Measurements from ENCODE around the gene FPR2.
A peak's percentile ranks its signal among the peaks of the same experiment; 100 is the strongest.

FPR2 gene

GRCh38 chr19:51726049-51726448, 34.9 kb upstream of the FPR2 start:
- Histone ChIP-seq H3K9me3 (ENCODE audit: severe bottlenecking) (peaks cover 2% of the 10 kb centered on the region), H3K27me3 (ENCODE audit: insufficient read depth, low read depth, severe bottlenecking) (peaks cover 20% of the 10 kb centered on the region), H3K27ac (no peak overlapping the region), H3K4me3 (ENCODE audit: low read depth, low read length) (no peak overlapping the region), H3K36me3 (no peaks in the 10 kb centered on the region)
- no peak for TF ChIP-seq CTCF (IDR thresholded peaks at IDR 0.05; ENCODE audit: low read depth, low read length)
- DNase-seq = peak; percentile 39

GRCh38 chr19:51727349-51727880, 33.6 kb upstream of the FPR2 start:
- no peak overlapping the region for H3K27ac ChIP-seq
- H3K27me3 ChIP-seq (ENCODE audit: insufficient read depth, low read depth, severe bottlenecking) = peaks cover 28% of the 10 kb centered on the region
- TF ChIP-seq CTCF (IDR thresholded peaks at IDR 0.05; ENCODE audit: low read depth, low read length) = no peak
- H3K4me3 ChIP-seq (ENCODE audit: low read depth, low read length) = no peak overlapping the region
- no peak for DNase-seq
- H3K36me3 ChIP-seq = no peaks in the 10 kb centered on the region
- peaks cover 9% of the 10 kb centered on the region for H3K9me3 ChIP-seq (ENCODE audit: severe bottlenecking)

- DNase-seq = no peak
- Histone ChIP-seq H3K4me3 (ENCODE audit: low read depth, low read length) (no peak overlapping the region), H3K27ac (no peak overlapping the region), H3K27me3 (ENCODE audit: insufficient read depth, low read depth, severe bottlenecking) (peaks cover 50% of the 10 kb centered on the region), H3K9me3 (ENCODE audit: severe bottlenecking) (peaks cover 9% of the 10 kb centered on the region), H3K36me3 (no peaks in the 10 kb centered on the region)
- no peak for TF ChIP-seq CTCF (IDR thresholded peaks at IDR 0.05; ENCODE audit: low read depth, low read length)
Measured at GRCh38 chr19:51729781-51730180, 31.2 kb upstream of the FPR2 start.

GRCh38 chr19:51733742-51734522, 27.0 kb upstream of the FPR2 start:
- H3K9me3 ChIP-seq (ENCODE audit: severe bottlenecking) = peaks cover 9% of the 10 kb centered on the region
- TF ChIP-seq CTCF (IDR thresholded peaks at IDR 0.05; ENCODE audit: low read depth, low read length) = no peak
- no peak overlapping the region for H3K4me3 ChIP-seq (ENCODE audit: low read depth, low read length)
- H3K27me3 ChIP-seq (ENCODE audit: insufficient read depth, low read depth, severe bottlenecking) = peaks cover 71% of the 10 kb centered on the region
- DNase-seq = no peak
- H3K36me3 ChIP-seq = no peaks in the 10 kb centered on the region
- H3K27ac ChIP-seq = no peak overlapping the region

GRCh38 chr19:51735759-51736449, 25.1 kb upstream of the FPR2 start:
- no peak for DNase-seq
- H3K36me3 ChIP-seq = no peaks in the 10 kb centered on the region
- H3K27ac ChIP-seq = no peak overlapping the region
- peaks cover 8% of the 10 kb centered on the region for H3K9me3 ChIP-seq (ENCODE audit: severe bottlenecking)
- no peak overlapping the region for H3K4me3 ChIP-seq (ENCODE audit: low read depth, low read length)
- no peak for TF ChIP-seq CTCF (IDR thresholded peaks at IDR 0.05; ENCODE audit: low read depth, low read length)
- peaks cover 90% of the 10 kb centered on the region for H3K27me3 ChIP-seq (ENCODE audit: insufficient read depth, low read depth, severe bottlenecking)
